HEK293 (cell line): ENCODE measurements around the gene ARL3.

Source experiments
- CTCF ChIA-PET: fragments of 350-600 bp; formaldehyde crosslinking; extraction: SDS; loops from one replicate; lab custom pipeline; 2021; ENCODE audit warnings: antibody characterized with exemption; lab: Yijun Ruan, JAX
- POLR2A ChIA-PET: fragments of 300-600 bp; formaldehyde crosslinking; extraction: SDS; loops from one replicate; lab custom pipeline; 2020; ENCODE audit warnings: antibody characterized with exemption, inconsistent platforms; lab: Yijun Ruan, JAX
- H3K27ac ChIP-seq: fragments of 200-500 bp; sonication (Bioruptor generic); 2 replicates; pipeline ENCODE4 v1.5.1; 2014; ENCODE audit warnings: low read depth, low read length, control low read depth, inconsistent platforms; ENCODE audit errors: extremely low read depth
- H3K36me3 ChIP-seq, 2 experiments: fragments of 200-500 bp in 1 of 2; sonication (Bioruptor generic) in 1 of 2; 1 replicate in 1 of 2; 2 replicates in 1 of 2; pipeline ENCODE4 v1.5.1; 2014 to 2017; ENCODE audit warnings: inconsistent platforms in 2 of 2, low read length in 2 of 2; ENCODE audit not compliant: control insufficient read depth in 2 of 2, insufficient read depth in 1 of 2
- H3K4me1 ChIP-seq: fragments of 200-500 bp; sonication (Bioruptor generic); 2 replicates; pipeline ENCODE4 v1.5.1; 2014; ENCODE audit warnings: mild to moderate bottlenecking, low read length, inconsistent platforms; ENCODE audit not compliant: control insufficient read depth, insufficient read depth
- H3K4me3 ChIP-seq: 2 replicates; pipeline ENCODE4 v1.5.1; 2011; ENCODE audit warnings: low read depth, mild to moderate bottlenecking, control low read depth, low read length, moderate library complexity
- H3K9me3 ChIP-seq: fragments of 200-500 bp; sonication (Bioruptor generic); 2 replicates; pipeline ENCODE4 v1.5.1; 2014; ENCODE audit warnings: low read depth, low read length, inconsistent platforms; ENCODE audit not compliant: control insufficient read depth, insufficient read depth
- AEBP2 ChIP-seq: fragments of 450-650 bp; formaldehyde crosslinking; IDR thresholded peaks from 2 replicates; pipeline ENCODE4 v1.5.1; 2016; ENCODE audit warnings: missing biosample characterization, missing genetic modification characterization, borderline replicate concordance
- EGR2 ChIP-seq: fragments of 450-650 bp; formaldehyde crosslinking; IDR thresholded peaks from 2 replicates; pipeline ENCODE4 v1.5.1; 2016; ENCODE audit warnings: low read depth, missing biosample characterization, missing genetic modification characterization
- GLIS2 ChIP-seq: fragments of 450-650 bp; formaldehyde crosslinking; IDR thresholded peaks from 2 replicates; pipeline ENCODE4 v1.5.1; 2016; ENCODE audit warnings: missing biosample characterization, missing genetic modification characterization
- HOXD13 ChIP-seq: sonication (generic); formaldehyde crosslinking; IDR thresholded peaks from 2 replicates; pipeline ENCODE4 v1.8.0; 2022; ENCODE audit warnings: missing genetic modification reagents, borderline replicate concordance
- KLF1 ChIP-seq: fragments of 450-650 bp; formaldehyde crosslinking; IDR thresholded peaks from 2 replicates; pipeline ENCODE4 v1.5.1; 2016; ENCODE audit warnings: missing biosample characterization, missing genetic modification characterization
- KLF16 ChIP-seq: fragments of 450-650 bp; formaldehyde crosslinking; IDR thresholded peaks from 2 replicates; pipeline ENCODE4 v1.5.1; 2017; ENCODE audit warnings: missing biosample characterization, missing genetic modification characterization
- KLF17 ChIP-seq: fragments of 450-650 bp; formaldehyde crosslinking; IDR thresholded peaks from 2 replicates; pipeline ENCODE4 v1.5.1; 2016; ENCODE audit warnings: missing biosample characterization, missing genetic modification characterization
- OVOL3 ChIP-seq: fragments of 450-650 bp; formaldehyde crosslinking; IDR thresholded peaks from 2 replicates; pipeline ENCODE4 v1.5.1; 2016; ENCODE audit warnings: missing biosample characterization, missing genetic modification characterization
- SCRT1 ChIP-seq: fragments of 450-650 bp; formaldehyde crosslinking; IDR thresholded peaks from 2 replicates; pipeline ENCODE4 v1.5.1; 2016; ENCODE audit warnings: missing biosample characterization, missing genetic modification characterization, borderline replicate concordance
- SETDB1 ChIP-seq: IDR thresholded peaks from one replicate; pipeline ENCODE4 v1.6.1; 2017; ENCODE audit warnings: mild to moderate bottlenecking, low read length, moderate library complexity, mixed read lengths; ENCODE audit not compliant: insufficient read length
- TCF7L2 ChIP-seq: IDR thresholded peaks from 2 replicates; pipeline ENCODE4 v1.6.1; 2011; ENCODE audit warnings: low read depth, mild to moderate bottlenecking, inconsistent platforms, low read length, moderate library complexity, borderline replicate concordance
- ZBTB44 ChIP-seq: fragments of 450-650 bp; IDR thresholded peaks from 2 replicates; pipeline ENCODE4 v1.5.1; 2018; ENCODE audit warnings: missing biosample characterization, mild to moderate bottlenecking, missing genetic modification characterization
- ZEB2 ChIP-seq: fragments of 450-650 bp; formaldehyde crosslinking; IDR thresholded peaks from 2 replicates; pipeline ENCODE4 v1.5.1; 2016; ENCODE audit warnings: missing biosample characterization, missing genetic modification characterization
- ZFHX2 ChIP-seq: fragments of 450-650 bp; formaldehyde crosslinking; conservative IDR thresholded peaks from 2 replicates; pipeline ENCODE4 v1.5.1; 2016; ENCODE audit warnings: missing biosample characterization, missing genetic modification characterization
- ZFP41 ChIP-seq: fragments of 450-650 bp; formaldehyde crosslinking; IDR thresholded peaks from 2 replicates; pipeline ENCODE4 v1.5.1; 2016; ENCODE audit warnings: missing biosample characterization, missing genetic modification characterization, borderline replicate concordance
- ZIC2 ChIP-seq: fragments of 450-650 bp; formaldehyde crosslinking; IDR thresholded peaks from 2 replicates; pipeline ENCODE4 v1.5.1; 2016; ENCODE audit warnings: missing biosample characterization, missing genetic modification characterization
- ZNF155 ChIP-seq: fragments of 450-650 bp; formaldehyde crosslinking; IDR thresholded peaks from 2 replicates; pipeline ENCODE4 v1.5.1; 2016; ENCODE audit warnings: missing biosample characterization, missing genetic modification characterization
- ZNF274 ChIP-seq, 2 experiments: fragments of 200-500 bp in 1 of 2; fragments of 450-650 bp in 1 of 2; sonication (Bioruptor generic) in 1 of 2; formaldehyde crosslinking in 1 of 2; IDR thresholded peaks; 2 replicates each; pipeline versions ENCODE4 v1.5.1 to v1.6.1; 2014 to 2016; ENCODE audit warnings: borderline replicate concordance in 1 of 2, inconsistent platforms in 1 of 2, low read length in 1 of 2, missing biosample characterization in 1 of 2, missing genetic modification characterization in 1 of 2
- ZNF341 ChIP-seq: fragments of 450-650 bp; formaldehyde crosslinking; IDR thresholded peaks from 2 replicates; pipeline ENCODE4; 2016; ENCODE audit warnings: low read depth, missing biosample characterization, missing genetic modification characterization
- ZNF513 ChIP-seq: fragments of 450-650 bp; IDR thresholded peaks from 2 replicates; pipeline ENCODE4 v1.5.1; 2018; ENCODE audit warnings: missing biosample characterization, missing genetic modification characterization
- ZNF549 ChIP-seq: fragments of 450-650 bp; IDR thresholded peaks from 2 replicates; pipeline ENCODE4 v1.5.1; 2018; ENCODE audit warnings: missing biosample characterization, missing genetic modification characterization, mild to moderate bottlenecking, inconsistent platforms, moderate library complexity
- ZNF600 ChIP-seq: fragments of 450-650 bp; formaldehyde crosslinking; IDR thresholded peaks from 2 replicates; pipeline ENCODE4 v1.5.1; 2016; ENCODE audit warnings: missing biosample characterization, missing genetic modification characterization
- ZNF621 ChIP-seq: fragments of 450-650 bp; formaldehyde crosslinking; IDR thresholded peaks from 2 replicates; pipeline ENCODE4 v1.5.1; 2017; ENCODE audit warnings: missing biosample characterization, missing genetic modification characterization
- ZNF624 ChIP-seq: fragments of 450-650 bp; formaldehyde crosslinking; IDR thresholded peaks from 2 replicates; pipeline ENCODE4 v1.5.1; 2017; ENCODE audit warnings: missing biosample characterization, missing genetic modification characterization
- ZNF701 ChIP-seq: fragments of 450-650 bp; formaldehyde crosslinking; IDR thresholded peaks from 2 replicates; pipeline ENCODE4 v1.5.1; 2016; ENCODE audit warnings: missing biosample characterization, missing genetic modification characterization
- ZNF704 ChIP-seq: fragments of 450-650 bp; formaldehyde crosslinking; IDR thresholded peaks from 2 replicates; pipeline ENCODE4 v1.5.1; 2016; ENCODE audit warnings: missing biosample characterization, missing genetic modification characterization
- ZSCAN16 ChIP-seq: fragments of 450-650 bp; formaldehyde crosslinking; IDR thresholded peaks from 2 replicates; pipeline ENCODE4 v1.5.1; 2016; ENCODE audit warnings: missing biosample characterization, missing genetic modification characterization

ARL3 gene

GRCh38 chr10:102661658-102662028 lies 52.6 kb downstream of the ARL3 start:
- TF ChIP-seq OVOL3 (tag by site-specific recombination) (no peak), ZNF513 (tag by site-specific recombination) (no peak), HOXD13 (CRISPR knock-in tag) (no peak), ZFP41 (tag by site-specific recombination) (no peak), ZNF701 (tag by site-specific recombination) (no peak), ZFHX2 (peak; percentile 81), ZNF621 (no peak), ZNF704 (tag by site-specific recombination) (no peak), ZNF624 (tag by site-specific recombination) (no peak), ZEB2 (tag by site-specific recombination) (no peak), EGR2 (tag by site-specific recombination) (peak; percentile 73)
- CTCF ChIA-PET = interaction anchor here (2.0 kb wide), 1 partner anchor 8 kb away, joined by 15 read pairs; no protein-coding TSS in a partner anchor
- Histone ChIP-seq H3K9me3 (no peaks in the 10 kb centered on the region), H3K4me3 (no peak overlapping the region), H3K36me3 (peaks cover 0 to 18% of the 10 kb centered on the region in 2 experiments; a peak in 2 of 3 replicates), H3K27ac (no peak overlapping the region), H3K4me1 (no peaks in the 10 kb centered on the region)
- POLR2A ChIA-PET = interaction anchor here (0.5 to 1.5 kb wide), 3 partner anchors 14 to 148 kb away, joined by 3 to 7 read pairs (median 3); partner anchors contain the start of gene ARL3

GRCh38 chr10:102660888-102661657 lies 53.1 kb downstream of the ARL3 start:
- H3K27ac ChIP-seq = no peak overlapping the region
- ChIA-PET CTCF (interaction anchor here (0.6 to 2.0 kb wide), 3 partner anchors 8 to 1083 kb away, joined by 3 to 15 read pairs (median 4); partner anchors contain the start of gene SUFU), POLR2A (interaction anchor here (1.0 to 1.5 kb wide), 2 partner anchors 15 to 53 kb away, joined by 3 to 7 read pairs; partner anchors contain the start of gene ARL3)
- peaks cover 0 to 23% of the 10 kb centered on the region in 2 experiments; a peak in 2 of 3 replicates for H3K36me3 ChIP-seq
- H3K4me3 ChIP-seq = no peak overlapping the region
- no peaks in the 10 kb centered on the region for H3K4me1 ChIP-seq
- no peaks in the 10 kb centered on the region for H3K9me3 ChIP-seq
- TF ChIP-seq TCF7L2 (peak; percentile 68; the same call in 1 of the 2 replicates), ZFHX2 (peak; percentile 68), KLF16 (tag by site-specific recombination) (no peak), AEBP2 (tag by site-specific recombination) (no peak), SETDB1 (no peak), ZNF274 (IDR thresholded peaks at IDR 0.05; ENCODE audit: low read length) (no peak), ZNF274 (tag by site-specific recombination; IDR thresholded peaks at IDR 0.05; ENCODE audit: borderline replicate concordance) (no peak), ZIC2 (peak; percentile 76; the same call in 1 of the 2 replicates), GLIS2 (peak; percentile 55), KLF17 (tag by site-specific recombination) (peak; percentile 89), ZBTB44 (tag by site-specific recombination) (no peak), KLF1 (tag by site-specific recombination) (peak; percentile 87), SCRT1 (tag by site-specific recombination) (peak; percentile 66), EGR2 (tag by site-specific recombination) (peak; percentile 66; the same call in 1 of the 2 replicates), ZNF341 (peak; percentile 93), ZNF600 (no peak), ZNF549 (no peak), ZSCAN16 (tag by site-specific recombination) (no peak), ZNF155 (tag by site-specific recombination) (no peak)
